ENCODE results near the gene PTK7. TPM values are rescaled to one million over a fixed set of nuclear protein-coding genes. Genes with fewer than 3 reads are reported as not detected.
"Not testable (repeated sequence)": the region's sequence is repeated elsewhere in the genome, so short reads cannot be mapped to it uniquely, and the experiment has no call there.

Gene PTK7
- total RNA-seq, 1 donor from 2014 or later, result 73.6 TPM

DNA sequence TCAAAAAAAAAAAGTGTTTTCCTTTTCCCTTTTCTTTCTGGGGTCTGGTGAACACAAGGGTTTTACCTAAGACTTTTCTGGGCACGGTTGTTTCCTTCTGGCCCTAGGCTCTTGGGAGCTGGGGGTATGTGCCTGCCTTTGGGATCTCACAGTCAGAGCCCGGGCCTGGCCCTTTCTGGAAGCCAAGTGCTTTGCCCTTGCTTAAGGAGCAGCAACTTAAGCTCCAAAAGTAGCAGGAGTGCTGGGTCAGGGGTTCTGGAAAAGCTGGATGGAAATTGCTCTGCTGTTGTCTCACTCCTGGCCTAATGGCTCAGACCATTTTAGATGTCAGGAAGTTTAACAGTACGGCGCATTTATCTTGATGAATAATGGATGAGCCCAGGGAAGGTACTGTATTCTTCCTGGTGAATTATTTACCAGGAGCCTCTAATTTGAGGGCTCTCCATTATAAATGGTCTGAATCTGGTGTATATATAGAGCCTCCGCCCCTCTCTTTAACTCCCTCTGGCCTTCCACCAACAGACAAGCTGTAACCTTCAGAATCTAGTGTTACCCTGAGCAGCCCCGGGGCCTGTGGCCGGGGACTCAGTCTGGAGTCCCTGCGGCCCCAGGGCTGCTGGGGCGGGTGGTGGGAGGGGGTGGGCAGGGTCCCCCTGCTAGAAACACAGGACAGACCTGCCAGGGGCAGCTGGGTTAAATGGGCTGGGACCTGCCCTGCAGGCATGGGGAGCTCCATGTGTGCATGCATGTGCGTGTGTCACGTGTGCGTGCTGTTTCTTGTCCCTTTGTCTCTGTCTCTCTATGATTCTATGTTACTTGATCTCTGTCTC lies 37.5 kb downstream of the PTK7 start:
- DNase-seq (ENCODE audit: extremely low read depth, low read depth, low spot score), result no peak

DNA sequence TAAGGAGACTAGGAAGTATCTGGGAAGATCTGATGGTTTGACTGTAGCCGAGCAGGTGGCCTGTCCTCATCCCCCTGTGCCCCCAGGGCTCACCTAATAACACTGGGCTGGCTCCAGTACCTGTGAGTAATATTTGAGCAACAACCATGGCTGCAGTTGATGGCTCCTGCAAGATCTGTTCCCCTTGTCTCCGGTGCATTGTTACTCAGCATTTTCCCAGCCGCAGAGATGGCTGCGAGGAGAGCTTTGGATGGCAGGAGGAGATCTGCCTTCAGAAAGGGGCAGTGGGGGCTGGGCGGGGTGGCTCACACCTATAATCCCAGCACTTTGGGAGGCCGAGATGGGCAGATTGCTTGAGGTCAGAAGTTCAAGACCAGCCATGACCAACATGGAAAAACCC lies 39.3 kb downstream of the PTK7 start:
- DNase-seq (ENCODE audit: extremely low read depth, low read depth, low spot score), result no peak

DNA sequence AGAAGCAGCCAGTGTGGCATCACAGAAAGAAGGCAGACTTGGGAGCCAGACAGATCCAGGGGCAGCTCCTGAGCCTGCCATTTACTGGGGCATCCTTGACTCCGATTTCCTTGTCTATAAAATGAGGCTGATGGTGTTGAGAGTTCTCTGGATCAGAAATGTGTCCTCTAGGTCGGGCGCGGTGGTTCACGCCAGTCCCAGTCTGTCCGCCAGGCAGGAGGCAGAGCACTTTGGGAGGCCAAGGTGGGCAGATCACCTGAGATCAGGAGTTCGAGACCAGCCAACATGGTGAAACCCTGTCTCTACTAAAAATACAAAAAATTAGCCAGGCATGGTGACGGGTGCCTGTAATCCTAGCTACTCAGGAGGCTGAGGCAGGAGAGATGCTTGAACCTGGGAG lies 41.4 kb downstream of the PTK7 start:
- DNase-seq (ENCODE audit: extremely low read depth, low read depth, low spot score), result not testable (repeated sequence)

DNA sequence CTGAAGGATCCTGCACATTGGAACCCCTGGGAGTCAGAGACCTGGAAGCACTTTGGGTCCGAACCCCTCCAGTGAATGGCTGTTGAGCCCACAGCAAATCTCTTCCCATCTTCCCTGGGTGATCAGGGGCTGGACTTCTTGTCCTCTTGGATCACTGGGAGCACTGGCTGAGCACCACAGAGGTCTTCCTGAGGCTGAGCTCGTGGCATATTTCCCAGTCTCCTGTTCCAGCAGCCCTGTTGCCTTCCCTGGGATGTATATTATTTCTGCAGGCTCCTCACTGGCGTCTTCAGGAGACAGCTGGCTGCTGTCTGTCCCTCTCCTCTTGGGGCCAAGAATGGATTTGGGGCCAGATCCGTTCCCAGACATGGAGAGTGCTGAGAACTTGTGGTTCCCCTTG lies 43.4 kb downstream of the PTK7 start:
- DNase-seq (ENCODE audit: extremely low read depth, low read depth, low spot score), result no peak

DNA sequence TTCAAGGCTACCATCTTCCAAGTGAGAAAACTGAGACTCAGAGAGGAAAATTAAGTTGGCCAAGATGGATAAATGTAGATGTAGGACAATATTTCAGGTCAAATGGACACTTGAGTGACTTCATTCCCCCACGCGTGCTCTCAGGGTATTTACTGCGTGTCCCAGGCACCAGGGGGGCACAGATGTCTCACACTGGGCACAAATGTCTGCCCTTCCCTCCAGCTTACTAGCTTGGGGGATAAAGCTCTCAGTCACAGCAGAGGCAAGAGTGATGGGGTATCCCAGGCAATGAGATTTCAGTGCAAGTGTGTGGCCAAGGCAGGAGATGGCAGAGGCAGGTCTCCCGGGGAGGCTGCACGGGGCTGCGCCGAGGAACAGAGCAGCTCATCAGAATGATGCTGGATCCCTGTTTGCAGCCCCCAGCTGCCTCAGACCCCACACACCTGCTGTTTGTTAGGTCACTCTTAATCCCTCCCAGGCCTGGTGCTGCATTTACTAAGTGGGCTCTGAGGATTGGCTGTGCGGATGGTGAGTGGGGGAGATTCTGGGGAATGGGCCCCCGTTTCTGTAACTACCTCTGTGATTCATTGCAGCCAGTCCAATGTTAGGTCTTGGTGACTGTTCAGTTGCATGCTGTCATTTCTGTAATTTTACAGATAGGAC lies 44.1 kb downstream of the PTK7 start:
- DNase-seq (ENCODE audit: extremely low read depth, low read depth, low spot score), result no peak

DNA sequence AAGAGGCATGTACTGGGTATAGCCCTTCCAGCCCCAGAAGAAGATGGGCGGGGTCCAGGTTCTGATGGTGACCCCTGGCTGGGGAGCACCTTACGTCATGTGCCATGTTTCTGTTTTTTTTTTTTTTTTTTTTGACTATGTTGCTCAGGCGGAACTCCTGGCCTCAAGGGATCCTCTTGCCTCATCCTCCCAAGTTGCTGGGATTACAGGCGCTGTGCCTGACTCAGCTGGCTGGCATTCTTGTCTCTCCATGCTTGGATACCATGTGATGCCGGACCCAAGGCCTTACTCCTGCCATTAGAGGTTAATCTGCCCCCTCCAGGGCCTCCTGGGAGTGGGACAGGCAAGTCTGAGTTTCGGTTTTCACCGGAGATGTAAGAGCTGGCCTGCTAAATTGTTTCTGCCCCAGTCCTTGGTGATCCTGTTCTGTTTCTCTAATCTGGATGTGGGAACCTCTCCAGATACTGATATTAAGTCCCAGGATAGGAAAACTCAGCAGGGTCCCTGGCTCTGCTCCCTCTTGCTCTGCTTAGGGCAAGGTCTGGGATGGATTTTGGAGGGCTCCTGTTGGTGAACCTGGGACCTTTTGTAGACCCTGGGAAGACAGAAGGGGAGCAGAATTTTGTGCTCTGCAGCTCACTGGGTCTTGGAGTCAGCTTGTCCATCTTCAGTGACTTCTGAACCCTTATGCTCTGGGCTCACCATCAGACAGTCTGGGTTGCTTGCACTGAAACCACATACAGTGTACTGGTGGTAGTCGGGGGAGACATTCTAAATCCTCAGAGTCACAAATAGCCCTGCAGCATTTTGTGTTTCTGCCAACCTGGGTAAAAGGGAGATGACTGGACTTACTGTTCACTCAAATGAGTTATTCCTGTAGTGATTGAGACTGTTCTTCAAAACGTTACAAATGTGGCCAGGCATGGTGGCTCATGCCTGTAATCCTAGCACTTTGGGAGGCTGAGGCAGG lies 45.1 kb downstream of the PTK7 start:
- DNase-seq (ENCODE audit: extremely low read depth, low read depth, low spot score), result no peak

DNA sequence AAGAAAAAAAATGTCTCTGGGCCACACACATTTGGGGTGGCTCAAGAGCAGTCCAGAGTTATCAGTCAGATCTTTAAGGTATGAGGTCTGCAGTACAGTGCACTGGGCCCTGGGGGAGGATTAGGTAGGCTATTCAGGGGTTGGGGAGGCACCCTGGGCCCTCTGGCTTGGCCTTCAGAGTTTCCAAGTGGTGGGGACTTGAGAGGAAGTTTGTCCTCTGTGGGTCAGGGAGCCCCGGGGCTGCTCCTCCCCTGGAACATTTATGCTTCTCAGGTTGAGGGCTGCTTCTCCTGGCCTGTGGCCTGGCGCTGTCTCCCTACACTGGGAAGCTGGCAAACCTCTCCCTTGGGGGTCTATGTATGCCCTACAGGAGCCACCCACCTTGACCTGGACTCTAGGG lies 46.0 kb downstream of the PTK7 start:
- DNase-seq (ENCODE audit: extremely low read depth, low read depth, low spot score), result no peak

DNA sequence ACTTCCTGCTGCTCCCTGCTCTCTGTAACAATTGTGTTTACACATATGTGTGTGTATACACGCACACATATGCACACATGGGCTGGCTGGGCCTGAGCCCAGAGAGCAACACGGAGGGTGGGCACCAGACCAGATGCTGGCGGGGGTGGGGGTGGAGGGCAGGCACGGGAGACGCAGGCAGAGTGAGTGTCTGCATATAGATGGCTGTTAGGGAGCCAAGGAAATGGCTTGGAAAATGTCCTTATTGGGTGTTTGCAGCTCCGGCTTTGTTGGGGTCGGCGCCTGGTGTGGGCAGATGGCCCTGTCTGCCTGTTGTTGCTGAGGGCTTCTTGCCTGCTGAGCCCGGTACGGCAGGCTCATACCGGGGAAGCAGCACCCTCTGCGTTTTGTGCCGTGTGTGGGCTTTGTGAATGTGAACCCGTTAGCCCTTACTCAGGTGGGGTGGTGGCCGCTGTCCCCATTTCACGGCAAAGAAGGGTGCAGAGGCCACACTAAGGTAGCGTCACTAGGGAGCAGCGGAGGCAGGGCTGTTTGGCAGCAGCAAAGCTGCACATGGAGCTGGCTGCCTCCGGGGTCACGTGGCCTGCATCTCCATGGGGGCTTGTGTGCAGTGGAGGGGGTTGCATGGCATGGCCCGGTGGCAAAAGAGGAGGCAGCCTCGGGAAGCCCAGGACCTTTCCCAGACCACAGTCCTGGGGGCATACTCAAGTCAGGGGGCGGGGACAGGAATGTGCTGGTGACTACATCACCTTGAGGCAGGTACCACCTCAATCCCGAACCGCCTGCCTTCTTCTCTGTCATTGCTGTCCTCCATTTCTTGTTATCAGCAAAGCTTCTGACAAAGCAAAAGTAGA lies 47.6 kb downstream of the PTK7 start:
- DNase-seq (ENCODE audit: extremely low read depth, low read depth, low spot score), result no peak

DNA sequence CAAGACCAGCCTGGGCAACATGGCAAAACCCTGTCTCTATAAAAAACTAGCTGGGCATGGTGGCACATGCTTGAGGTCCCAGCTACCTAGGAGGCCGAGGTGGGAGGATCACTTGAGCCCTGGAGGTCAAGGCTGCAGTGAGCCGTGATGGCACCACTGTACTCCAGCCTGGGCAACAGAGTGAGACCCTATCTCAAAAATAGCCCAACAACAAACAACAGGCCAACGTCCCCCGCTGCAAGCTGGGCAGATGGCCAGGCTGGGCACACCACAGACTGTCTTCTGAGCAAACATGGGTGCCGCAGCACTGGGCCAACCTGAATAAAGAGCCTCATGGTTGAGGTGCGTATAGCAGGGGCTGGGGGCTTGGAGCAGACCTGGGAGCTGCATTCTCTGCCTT lies 48.4 kb downstream of the PTK7 start:
- no peak for DNase-seq (ENCODE audit: extremely low read depth, low read depth, low spot score)

DNA sequence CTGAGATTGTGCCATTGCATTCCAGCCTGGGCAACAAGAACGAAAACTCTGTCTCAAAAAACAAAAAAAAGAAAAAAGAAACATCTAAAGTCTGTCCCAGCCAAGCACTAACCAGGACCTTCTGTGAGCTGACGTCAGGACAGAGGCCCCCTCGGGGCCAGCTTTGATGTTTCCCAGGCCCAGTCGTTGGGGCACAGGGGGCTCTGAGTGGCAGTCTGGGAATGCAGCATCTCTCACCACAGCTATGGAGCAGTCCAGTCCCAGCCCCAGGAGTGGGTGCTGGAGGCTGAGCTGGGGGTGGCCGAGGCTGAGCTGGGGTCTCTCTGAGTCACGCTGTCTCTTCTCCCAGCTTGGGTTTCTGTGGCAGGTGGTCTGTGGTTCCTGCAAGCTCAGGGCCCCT lies 49.0 kb downstream of the PTK7 start:
- no peak for DNase-seq (ENCODE audit: extremely low read depth, low read depth, low spot score)

DNA sequence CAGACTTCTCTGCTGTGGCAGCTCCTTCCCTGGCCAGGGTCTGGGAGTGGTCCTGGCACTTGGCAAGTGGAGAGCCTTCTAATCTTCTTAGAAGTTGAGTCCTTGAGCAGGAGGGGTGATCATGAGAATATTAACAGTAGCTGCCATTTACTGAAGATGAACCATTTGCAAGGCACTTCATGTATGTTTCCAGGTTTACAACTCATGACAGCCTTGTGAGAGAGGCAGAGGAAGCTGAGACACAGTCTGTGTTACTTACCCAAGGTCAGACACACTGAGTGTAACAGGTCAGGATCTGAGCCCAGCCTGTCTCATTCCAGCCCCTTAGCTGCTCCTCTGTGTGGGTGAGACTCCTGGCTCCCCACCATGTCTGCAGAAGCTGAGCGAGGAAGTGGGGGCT lies 49.4 kb downstream of the PTK7 start:
- no peak for DNase-seq (ENCODE audit: extremely low read depth, low read depth, low spot score)

DNA sequence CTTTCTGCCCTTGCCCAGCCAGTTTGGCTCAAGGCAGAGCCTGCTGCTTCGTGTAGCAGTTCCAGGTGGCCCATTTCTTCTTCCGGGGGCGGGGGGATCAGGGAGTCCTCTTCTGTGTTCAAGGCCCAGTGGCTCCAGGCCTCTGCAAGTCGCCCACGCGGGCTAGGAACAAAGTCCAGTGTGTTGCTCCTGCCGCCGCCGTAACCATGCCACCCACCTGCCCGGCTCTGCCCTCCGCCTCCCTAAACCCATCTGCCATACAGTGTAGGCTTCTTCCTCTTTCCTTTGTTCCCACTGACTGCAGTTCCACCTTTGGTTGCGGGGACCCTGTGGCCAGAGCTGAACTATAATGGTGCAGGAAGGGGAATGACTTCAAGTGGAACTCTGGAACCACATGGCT lies 51.1 kb downstream of the PTK7 start:
- no peak for DNase-seq (ENCODE audit: extremely low read depth, low read depth, low spot score)

DNA sequence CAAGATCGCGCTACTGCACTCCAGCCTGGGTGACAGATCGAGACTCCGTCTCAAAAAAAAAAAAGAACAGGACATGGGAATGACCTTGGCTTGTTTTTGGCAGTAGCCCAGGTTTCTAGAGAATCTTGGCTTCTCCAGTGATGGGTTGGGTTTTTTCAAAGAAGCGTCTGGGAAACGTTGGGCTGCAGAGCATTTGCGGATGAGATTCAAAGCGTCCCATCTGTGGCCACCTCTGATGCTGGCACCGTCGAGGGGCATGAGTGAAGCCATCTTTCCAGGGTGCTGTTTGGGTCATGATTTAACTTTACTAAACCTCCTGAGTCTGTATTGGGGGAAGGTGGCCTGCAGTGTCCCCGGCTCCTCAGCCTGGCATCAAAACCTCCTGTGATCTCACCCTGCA lies 51.8 kb downstream of the PTK7 start:
- DNase-seq (ENCODE audit: extremely low read depth, low read depth, low spot score), result no peak

DNA sequence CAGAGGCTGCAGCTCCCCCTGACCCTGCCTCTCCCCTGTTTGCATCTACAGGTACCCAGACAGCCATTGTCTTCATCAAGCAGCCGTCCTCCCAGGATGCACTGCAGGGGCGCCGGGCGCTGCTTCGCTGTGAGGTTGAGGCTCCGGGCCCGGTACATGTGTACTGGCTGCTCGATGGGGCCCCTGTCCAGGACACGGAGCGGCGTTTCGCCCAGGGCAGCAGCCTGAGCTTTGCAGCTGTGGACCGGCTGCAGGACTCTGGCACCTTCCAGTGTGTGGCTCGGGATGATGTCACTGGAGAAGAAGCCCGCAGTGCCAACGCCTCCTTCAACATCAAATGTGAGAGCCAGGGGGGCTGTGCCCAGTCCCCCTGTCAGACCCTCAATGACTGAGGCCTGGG lies 52.8 kb downstream of the PTK7 start:
- no peak for DNase-seq (ENCODE audit: extremely low read depth, low read depth, low spot score)

DNA sequence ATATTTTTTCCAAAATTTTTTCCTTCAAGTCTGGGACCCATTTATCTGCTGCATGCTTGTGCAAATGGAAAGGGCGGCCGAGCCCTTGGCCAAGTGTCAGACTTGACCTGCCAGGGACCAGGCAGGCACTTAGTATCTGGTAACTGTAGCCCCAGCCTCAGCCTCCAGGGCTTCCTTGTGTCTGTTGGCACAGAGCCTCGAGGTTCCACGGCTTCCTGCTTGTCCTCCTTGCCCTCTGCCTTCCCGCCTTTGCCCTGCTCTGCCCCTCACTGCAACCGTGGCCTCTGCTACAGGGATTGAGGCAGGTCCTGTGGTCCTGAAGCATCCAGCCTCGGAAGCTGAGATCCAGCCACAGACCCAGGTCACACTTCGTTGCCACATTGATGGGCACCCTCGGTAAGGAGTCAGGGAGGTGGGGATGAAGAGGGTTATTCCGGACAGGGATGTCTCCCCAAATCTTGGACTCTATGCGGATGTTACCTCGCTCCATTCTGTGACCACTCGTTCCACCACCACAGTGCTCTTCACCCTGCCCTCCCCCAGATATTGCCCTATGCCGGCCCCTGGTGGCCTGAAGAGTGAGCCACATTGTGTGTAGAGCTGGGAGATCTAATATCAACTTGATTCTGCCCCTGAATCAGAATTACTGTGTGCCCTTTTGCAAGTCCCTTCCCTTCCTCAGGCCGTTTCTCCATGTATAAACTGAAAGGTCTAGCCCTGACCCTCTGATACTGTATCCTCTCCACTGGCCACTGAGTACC lies 53.5 kb downstream of the PTK7 start:
- no peak for DNase-seq (ENCODE audit: extremely low read depth, low read depth, low spot score)

DNA sequence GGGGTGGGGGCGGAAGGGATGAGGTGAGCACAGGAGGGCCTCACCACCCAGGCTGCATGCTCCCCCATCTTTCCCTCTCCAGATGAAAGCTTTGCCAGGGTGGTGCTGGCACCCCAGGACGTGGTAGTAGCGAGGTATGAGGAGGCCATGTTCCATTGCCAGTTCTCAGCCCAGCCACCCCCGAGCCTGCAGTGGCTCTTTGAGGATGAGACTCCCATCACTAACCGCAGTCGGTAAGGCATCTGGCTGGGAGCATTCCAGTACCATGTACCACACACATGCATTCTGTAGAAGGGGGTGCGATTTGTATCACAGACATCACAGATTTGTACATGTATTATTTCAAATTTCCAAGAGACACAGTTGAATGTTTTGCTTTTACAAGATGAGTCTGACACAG lies 54.3 kb downstream of the PTK7 start:
- no peak for DNase-seq (ENCODE audit: extremely low read depth, low read depth, low spot score)

DNA sequence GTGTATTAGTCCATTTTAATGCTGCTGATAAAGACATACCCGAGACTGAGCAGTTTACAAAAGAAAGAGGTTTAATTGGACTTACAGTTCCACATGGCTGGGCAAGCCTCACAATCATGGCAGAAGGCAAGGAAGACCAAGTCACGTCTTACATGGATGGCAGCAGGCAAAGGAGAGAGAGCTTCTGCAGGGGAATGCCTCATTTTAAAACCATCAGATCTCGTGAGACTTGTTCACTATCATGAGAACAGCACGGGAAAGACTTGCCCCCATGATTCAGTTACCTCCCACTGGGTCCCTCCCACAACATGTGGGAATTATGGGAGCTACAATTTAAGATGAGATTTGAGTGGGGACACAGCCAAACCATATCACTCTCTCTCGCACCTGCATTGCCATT lies 55.3 kb downstream of the PTK7 start:
- not testable (repeated sequence) for DNase-seq (ENCODE audit: extremely low read depth, low read depth, low spot score)

DNA sequence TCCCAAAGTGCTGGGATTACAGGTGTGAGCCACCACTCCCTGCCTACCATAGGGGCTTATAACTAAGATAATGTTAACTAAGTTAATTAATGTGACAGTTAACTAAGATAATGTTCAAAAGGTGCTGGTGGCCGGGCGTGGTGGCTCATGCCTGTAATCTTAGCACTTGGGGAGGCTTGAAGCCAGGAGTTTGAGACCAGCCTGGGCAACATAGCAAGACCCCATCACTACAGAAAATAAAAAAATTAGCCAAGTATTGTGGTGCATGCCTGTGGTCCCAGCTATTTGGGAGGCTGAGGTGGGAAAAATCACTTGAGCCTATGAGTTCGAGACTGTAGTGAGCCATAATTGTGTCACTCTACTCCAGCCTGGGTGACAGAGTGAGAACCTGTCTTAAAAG lies 62.2 kb downstream of the PTK7 start:
- no peak for DNase-seq (ENCODE audit: extremely low read depth, low read depth, low spot score)

DNA sequence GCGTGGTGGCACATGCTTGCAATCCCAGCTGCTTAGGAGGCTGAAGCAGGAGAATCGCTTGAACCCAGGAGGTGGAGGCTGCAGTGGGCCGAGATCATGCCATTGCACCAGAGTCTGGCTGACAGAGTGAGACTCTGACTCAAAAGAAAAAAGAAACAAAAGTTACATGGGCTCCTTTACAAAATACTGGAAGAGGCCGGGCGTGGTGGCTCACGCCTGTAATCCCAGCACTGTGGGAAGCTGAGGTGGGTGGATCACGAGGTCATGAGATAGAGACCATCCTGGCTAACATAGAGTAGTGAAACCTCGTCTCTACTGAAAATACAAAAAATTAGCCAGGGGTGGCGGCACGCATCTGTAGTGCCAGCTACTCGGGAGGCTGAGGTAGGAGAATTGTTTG lies 63.9 kb downstream of the PTK7 start:
- not testable (repeated sequence) for DNase-seq (ENCODE audit: extremely low read depth, low read depth, low spot score)

DNA sequence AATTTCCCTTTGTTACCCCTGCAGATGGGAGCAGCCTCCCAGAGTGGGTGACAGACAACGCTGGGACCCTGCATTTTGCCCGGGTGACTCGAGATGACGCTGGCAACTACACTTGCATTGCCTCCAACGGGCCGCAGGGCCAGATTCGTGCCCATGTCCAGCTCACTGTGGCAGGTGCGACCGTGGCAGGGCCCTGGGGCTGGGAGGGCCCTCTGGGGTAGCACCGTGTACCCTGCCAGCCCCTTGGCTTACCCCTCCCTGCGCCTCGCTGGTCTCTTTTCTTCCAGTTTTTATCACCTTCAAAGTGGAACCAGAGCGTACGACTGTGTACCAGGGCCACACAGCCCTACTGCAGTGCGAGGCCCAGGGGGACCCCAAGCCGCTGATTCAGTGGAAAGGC lies 65.5 kb downstream of the PTK7 start:
- DNase-seq (ENCODE audit: extremely low read depth, low read depth, low spot score), result no peak
